ENCODE results near the gene PRKCE. TPM values are rescaled to one million over a fixed set of nuclear protein-coding genes. Genes with fewer than 3 reads are reported as not detected.

The PRKCE gene
- total RNA-seq, 4 donors from 2014 or later = 20.0 to 29.7 (median 25.2) TPM

GRCh38 chr2:46015671-46016070, 364.2 kb downstream of the PRKCE start:
- Histone ChIP-seq H3K36me3 (peaks cover 0 to 4% (median 0%) of the 10 kb centered on the region in 3 donors), H3K4me1 (no peaks in the 10 kb centered on the region), H3K27ac (no peak overlapping the region), H3K4me3 (no peak overlapping the region), H3K27me3 (no peaks in the 10 kb centered on the region), H3K9me3 (no peaks in the 10 kb centered on the region)
- no peak for DNase-seq
- no peak for TF ChIP-seq CTCF (IDR thresholded peaks at IDR 0.05)
- no peak for TF ChIP-seq POLR2A (IDR thresholded peaks at IDR 0.05)

GRCh38 chr2:46016091-46016490, 364.6 kb downstream of the PRKCE start:
- peaks cover 0 to 4% (median 0%) of the 10 kb centered on the region in 3 donors for H3K36me3 ChIP-seq
- H3K27ac ChIP-seq = no peak overlapping the region
- DNase-seq = no peak
- TF ChIP-seq POLR2A (IDR thresholded peaks at IDR 0.05) (no peak), CTCF (IDR thresholded peaks at IDR 0.05) (no peak)
- no peak overlapping the region for H3K4me3 ChIP-seq
- H3K4me1 ChIP-seq = no peaks in the 10 kb centered on the region
- no peaks in the 10 kb centered on the region for H3K9me3 ChIP-seq
- no peaks in the 10 kb centered on the region for H3K27me3 ChIP-seq

- DNase-seq = no peak
- TF ChIP-seq POLR2A (IDR thresholded peaks at IDR 0.05) = no peak
- TF ChIP-seq CTCF (IDR thresholded peaks at IDR 0.05) = no peak
- no peak overlapping the region for H3K4me3 ChIP-seq
- H3K4me1 ChIP-seq = no peaks in the 10 kb centered on the region
- no peaks in the 10 kb centered on the region for H3K9me3 ChIP-seq
- H3K36me3 ChIP-seq = peaks cover 0 to under 1% (median 0%) of the 10 kb centered on the region in 3 donors
- no peak overlapping the region for H3K27ac ChIP-seq
- H3K27me3 ChIP-seq = no peaks in the 10 kb centered on the region
Measured at GRCh38 chr2:46018773-46019591, 367.5 kb downstream of the PRKCE start.

GRCh38 chr2:46020416-46020815, 368.9 kb downstream of the PRKCE start:
- H3K27ac ChIP-seq = no peak overlapping the region
- H3K4me1 ChIP-seq = no peaks in the 10 kb centered on the region
- no peak for DNase-seq
- TF ChIP-seq CTCF (IDR thresholded peaks at IDR 0.05) (no peak), POLR2A (IDR thresholded peaks at IDR 0.05) (no peak)
- no peaks in the 10 kb centered on the region for H3K9me3 ChIP-seq
- H3K4me3 ChIP-seq = no peak overlapping the region
- H3K36me3 ChIP-seq = no peaks in the 10 kb centered on the region
- H3K27me3 ChIP-seq = no peaks in the 10 kb centered on the region

- Histone ChIP-seq H3K4me1 (no peaks in the 10 kb centered on the region), H3K36me3 (no peaks in the 10 kb centered on the region), H3K27me3 (no peaks in the 10 kb centered on the region), H3K4me3 (no peak overlapping the region), H3K27ac (no peak overlapping the region), H3K9me3 (no peaks in the 10 kb centered on the region)
- no peak for TF ChIP-seq CTCF (IDR thresholded peaks at IDR 0.05)
- no peak for TF ChIP-seq POLR2A (IDR thresholded peaks at IDR 0.05)
- DNase-seq = no peak
Measured at GRCh38 chr2:46023165-46023854, 371.8 kb downstream of the PRKCE start.
